Measurements from ENCODE around the gene CHST4. TPM values are rescaled to one million over a fixed set of nuclear protein-coding genes. Genes with fewer than 3 reads are reported as not detected.
"Not testable (repeated sequence)": the region's sequence is repeated elsewhere in the genome, so short reads cannot be mapped to it uniquely, and the experiment has no call there.

Gene CHST4
- total and polyA plus RNA-seq, 4 donors: 0.88 TPM; not detected in 3

DNA sequence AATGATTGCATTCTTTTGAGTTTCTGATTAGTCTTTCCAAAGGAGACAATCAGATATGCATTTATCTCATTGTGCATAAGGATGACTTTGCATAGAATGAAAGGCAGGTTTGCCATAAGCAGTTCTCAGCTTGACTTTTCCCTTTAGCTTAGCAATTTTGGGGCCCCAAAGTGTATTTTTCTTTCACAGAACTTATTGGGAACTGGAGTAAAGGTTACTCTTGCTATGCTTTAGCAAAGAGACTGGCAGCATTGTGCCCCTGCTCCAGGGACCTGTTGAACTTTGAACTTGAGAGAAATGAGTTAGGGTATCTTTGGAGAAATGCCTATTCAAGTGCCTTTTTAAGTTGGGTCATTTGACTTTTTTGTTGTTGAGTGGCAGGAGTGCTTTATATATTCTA lies 33.6 kb downstream of the CHST4 start:
- H3K36me3 ChIP-seq (ENCODE audit: control insufficient read depth in 1 of 2, insufficient read depth in 2 of 2, low read length in 1 of 2): no peaks in the 10 kb centered on the region
- H3K9me3 ChIP-seq (ENCODE audit: control insufficient read depth, low read length): peaks cover 2% of the 10 kb centered on the region
- H3K27ac ChIP-seq (ENCODE audit: low read depth in 1 of 2, low read length in 2 of 2): no peak overlapping the region
- DNase-seq (no peak), ATAC-seq (ENCODE audit: low FRiP score) (no peak)
- H3K27me3 ChIP-seq (ENCODE audit: control insufficient read depth in 1 of 2, insufficient read depth in 2 of 2, low read length in 1 of 2): no peaks in the 10 kb centered on the region
- intact Hi-C loops (cut with DNase I): no loop called here
- H3K4me1 ChIP-seq (ENCODE audit: control insufficient read depth in 1 of 2, insufficient read depth in 2 of 2, low read length in 2 of 2): no peaks in the 10 kb centered on the region
- no peak overlapping the region for H3K4me3 ChIP-seq (ENCODE audit: low read length in 2 of 2)

DNA sequence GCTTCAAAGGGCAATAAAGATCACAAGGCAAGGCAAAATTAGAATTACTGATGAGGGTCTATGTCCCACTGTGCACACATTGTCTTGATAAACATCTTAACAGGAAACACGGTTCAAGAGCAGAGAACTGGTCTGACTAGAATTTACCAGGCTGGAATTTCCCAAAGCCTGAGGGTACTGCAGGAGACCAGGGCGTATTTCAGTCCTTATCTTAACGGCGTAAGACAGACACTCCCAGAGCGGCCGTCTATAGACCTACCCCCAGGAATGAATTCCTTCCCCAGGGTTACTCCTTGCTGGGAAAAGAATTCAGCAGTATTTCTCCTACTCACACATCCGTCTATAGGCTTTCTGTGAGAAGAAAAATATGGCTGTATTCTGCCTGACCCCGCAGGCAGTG lies 35.7 kb downstream of the CHST4 start:
- intact Hi-C loops (cut with DNase I); H3K27ac ChIP-seq (ENCODE audit: low read depth in 1 of 2, low read length in 2 of 2); H3K36me3 ChIP-seq (ENCODE audit: control insufficient read depth in 1 of 2, insufficient read depth in 2 of 2, low read length in 1 of 2); H3K4me1 ChIP-seq (ENCODE audit: control insufficient read depth in 1 of 2, insufficient read depth in 2 of 2, low read length in 2 of 2); ATAC-seq (ENCODE audit: low FRiP score); DNase-seq; H3K4me3 ChIP-seq (ENCODE audit: low read length in 2 of 2); H3K27me3 ChIP-seq (ENCODE audit: control insufficient read depth in 1 of 2, insufficient read depth in 2 of 2, low read length in 1 of 2); H3K9me3 ChIP-seq (ENCODE audit: control insufficient read depth, low read length): not testable (repeated sequence)
- 84 to 86% methylated on average over 8 of the region's 8 CpGs for WGBS, 2 donors

GRCh38 chr16:71562552-71562951 lies 36.3 kb downstream of the CHST4 start:
- no peak for DNase-seq
- no peak overlapping the region for H3K27ac ChIP-seq (ENCODE audit: low read depth in 1 of 2, low read length in 2 of 2)
- no peaks in the 10 kb centered on the region for H3K4me1 ChIP-seq (ENCODE audit: control insufficient read depth in 1 of 2, insufficient read depth in 2 of 2, low read length in 2 of 2)
- H3K9me3 ChIP-seq (ENCODE audit: control insufficient read depth, low read length): peaks cover 2% of the 10 kb centered on the region
- H3K4me3 ChIP-seq (ENCODE audit: low read length in 2 of 2): no peak overlapping the region
- intact Hi-C loops (cut with DNase I): no loop called here
- no peaks in the 10 kb centered on the region for H3K36me3 ChIP-seq (ENCODE audit: control insufficient read depth in 1 of 2, insufficient read depth in 2 of 2, low read length in 1 of 2)
- H3K27me3 ChIP-seq (ENCODE audit: control insufficient read depth in 1 of 2, insufficient read depth in 2 of 2, low read length in 1 of 2): no peaks in the 10 kb centered on the region
- 96 to 100% methylated on average over 1 of the region's 1 CpG for WGBS, 2 donors
- no peak for ATAC-seq (ENCODE audit: low FRiP score)

DNA sequence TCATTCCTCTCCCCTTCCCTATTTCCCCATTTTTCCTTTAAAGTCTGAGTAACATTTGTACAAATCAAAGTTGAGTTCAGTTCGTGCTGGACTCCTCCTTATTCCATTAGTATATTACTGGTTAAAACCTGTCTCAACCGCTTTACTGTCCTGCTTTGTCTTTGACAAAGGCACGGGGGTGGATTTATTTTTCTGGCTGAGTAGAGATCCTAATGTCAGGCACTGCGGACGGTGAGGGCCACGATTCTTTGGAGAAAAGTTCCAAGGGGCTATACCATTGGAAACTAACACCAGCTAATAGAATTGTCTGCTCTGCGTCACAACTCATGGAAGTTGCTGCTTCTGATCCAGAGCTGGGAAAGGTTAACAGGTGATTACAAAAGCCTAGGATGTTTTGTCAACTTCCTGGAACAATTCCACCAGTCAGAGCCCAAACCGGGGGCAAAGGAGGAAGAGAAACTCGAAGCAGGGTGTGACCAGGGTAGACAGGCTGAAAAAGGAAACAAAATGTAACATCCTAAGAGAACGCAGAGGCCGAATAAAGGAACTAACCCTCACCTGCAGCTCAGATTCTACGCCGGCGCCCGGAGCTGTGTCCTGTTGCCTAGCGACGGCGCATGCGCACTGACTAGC lies 38.2 kb downstream of the CHST4 start:
- Histone ChIP-seq H3K27ac (ENCODE audit: low read depth in 1 of 2, low read length in 2 of 2) (no peak overlapping the region), H3K9me3 (ENCODE audit: control insufficient read depth, low read length) (peaks cover 2% of the 10 kb centered on the region), H3K36me3 (ENCODE audit: control insufficient read depth in 1 of 2, insufficient read depth in 2 of 2, low read length in 1 of 2) (no peaks in the 10 kb centered on the region), H3K4me1 (ENCODE audit: control insufficient read depth in 1 of 2, insufficient read depth in 2 of 2, low read length in 2 of 2) (no peaks in the 10 kb centered on the region), H3K27me3 (ENCODE audit: control insufficient read depth in 1 of 2, insufficient read depth in 2 of 2, low read length in 1 of 2) (no peaks in the 10 kb centered on the region), H3K4me3 (ENCODE audit: low read length in 2 of 2) (peak overlapping the region; percentile 38 to 62)
- WGBS, 2 donors: 7 to 8% methylated on average over 19 of the region's 19 CpGs
- intact Hi-C loops (cut with DNase I): no loop called here
- DNase-seq (peak in 1 of 2 donors; percentile 97), ATAC-seq (ENCODE audit: low FRiP score) (peak; percentile 94)

GRCh38 chr16:71565812-71566700 lies 39.8 kb downstream of the CHST4 start:
- Histone ChIP-seq H3K36me3 (ENCODE audit: control insufficient read depth in 1 of 2, insufficient read depth in 2 of 2, low read length in 1 of 2) (no peaks in the 10 kb centered on the region), H3K4me3 (ENCODE audit: low read length in 2 of 2) (no peak overlapping the region), H3K4me1 (ENCODE audit: control insufficient read depth in 1 of 2, insufficient read depth in 2 of 2, low read length in 2 of 2) (no peaks in the 10 kb centered on the region), H3K9me3 (ENCODE audit: control insufficient read depth, low read length) (peaks cover 2% of the 10 kb centered on the region), H3K27me3 (ENCODE audit: control insufficient read depth in 1 of 2, insufficient read depth in 2 of 2, low read length in 1 of 2) (no peaks in the 10 kb centered on the region), H3K27ac (ENCODE audit: low read depth in 1 of 2, low read length in 2 of 2) (no peak overlapping the region)
- 44 to 47% methylated on average over 9 of the region's 9 CpGs for WGBS, 2 donors
- intact Hi-C loops (cut with DNase I): no loop called here
- DNase-seq: no peak
- ATAC-seq (ENCODE audit: low FRiP score): no peak

DNA sequence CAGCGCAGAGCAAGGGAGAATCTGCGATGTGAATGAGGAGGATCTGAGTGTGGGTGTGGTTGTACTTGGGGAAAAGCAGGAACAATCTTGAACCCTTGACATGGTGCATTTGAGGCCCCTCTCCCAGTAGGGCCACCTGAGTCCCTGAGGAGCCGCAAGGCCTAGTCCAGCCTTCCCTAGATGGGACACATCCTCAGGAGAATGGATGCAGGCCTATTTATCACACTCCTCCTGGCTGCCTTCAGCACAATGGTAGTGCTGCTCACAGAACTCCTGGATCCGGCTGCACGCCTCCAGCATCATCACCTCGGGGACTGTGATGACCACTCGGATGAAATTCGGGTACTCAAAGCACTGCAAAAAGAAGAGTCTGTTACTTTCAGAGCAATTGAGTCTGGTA lies 41.7 kb downstream of the CHST4 start:
- intact Hi-C loops (cut with DNase I): no loop called here
- Histone ChIP-seq H3K27me3 (ENCODE audit: control insufficient read depth in 1 of 2, insufficient read depth in 2 of 2, low read length in 1 of 2) (no peaks in the 10 kb centered on the region), H3K9me3 (ENCODE audit: control insufficient read depth, low read length) (no peaks in the 10 kb centered on the region), H3K4me1 (ENCODE audit: control insufficient read depth in 1 of 2, insufficient read depth in 2 of 2, low read length in 2 of 2) (no peaks in the 10 kb centered on the region), H3K4me3 (ENCODE audit: low read length in 2 of 2) (no peak overlapping the region), H3K27ac (ENCODE audit: low read depth in 1 of 2, low read length in 2 of 2) (no peak overlapping the region), H3K36me3 (ENCODE audit: control insufficient read depth in 1 of 2, insufficient read depth in 2 of 2, low read length in 1 of 2) (no peaks in the 10 kb centered on the region)
- DNase-seq (no peak), ATAC-seq (ENCODE audit: low FRiP score) (no peak)
- WGBS, 2 donors: 92 to 94% methylated on average over 8 of the region's 8 CpGs

DNA sequence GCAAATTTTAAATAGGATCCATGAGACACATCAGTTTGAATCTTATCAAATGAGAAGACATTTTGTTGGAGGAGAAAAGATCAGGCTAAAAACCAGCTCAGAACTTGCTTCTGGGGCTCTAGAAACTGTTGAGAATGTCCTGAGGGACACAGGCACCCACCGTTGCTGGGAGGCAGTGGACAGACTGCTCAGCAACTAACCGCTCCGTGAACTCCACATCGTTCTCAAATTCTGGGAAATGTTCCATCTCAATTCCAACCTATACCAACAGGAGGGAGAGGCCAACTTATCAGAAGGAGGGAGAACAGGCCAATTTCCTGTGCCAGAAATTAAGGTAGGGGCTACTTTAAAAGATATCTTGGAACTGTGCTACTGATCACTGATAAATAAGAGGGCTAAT lies 42.3 kb downstream of the CHST4 start:
- WGBS, 2 donors: 4 to 5% methylated on average over 4 of the region's 4 CpGs
- ATAC-seq (ENCODE audit: low FRiP score): no peak
- Histone ChIP-seq H3K27me3 (ENCODE audit: control insufficient read depth in 1 of 2, insufficient read depth in 2 of 2, low read length in 1 of 2) (no peaks in the 10 kb centered on the region), H3K36me3 (ENCODE audit: control insufficient read depth in 1 of 2, insufficient read depth in 2 of 2, low read length in 1 of 2) (no peaks in the 10 kb centered on the region), H3K9me3 (ENCODE audit: control insufficient read depth, low read length) (no peaks in the 10 kb centered on the region), H3K27ac (ENCODE audit: low read depth in 1 of 2, low read length in 2 of 2) (no peak overlapping the region), H3K4me3 (ENCODE audit: low read length in 2 of 2) (no peak overlapping the region), H3K4me1 (ENCODE audit: control insufficient read depth in 1 of 2, insufficient read depth in 2 of 2, low read length in 2 of 2) (no peaks in the 10 kb centered on the region)
- no peak for DNase-seq
- intact Hi-C loops (cut with DNase I): no loop called here

DNA sequence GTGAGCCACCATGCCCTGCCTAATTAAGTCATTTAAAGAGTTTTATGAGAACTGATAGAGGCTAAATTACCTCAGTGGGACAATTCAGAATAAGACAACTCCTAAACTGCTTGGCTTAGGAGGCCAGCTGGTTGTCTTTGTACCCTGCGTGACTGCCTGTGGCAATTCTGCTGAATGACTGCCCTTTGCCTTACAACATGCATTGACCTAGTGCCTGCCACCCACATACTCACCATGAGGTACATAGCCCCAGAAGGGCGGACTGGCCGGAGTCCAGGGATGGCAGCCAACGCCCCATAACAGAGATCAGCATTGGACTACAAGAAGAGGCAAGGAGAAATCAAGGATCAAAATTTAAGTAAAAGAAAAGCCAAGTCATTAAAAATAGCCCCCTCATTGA lies 43.4 kb downstream of the CHST4 start:
- H3K9me3 ChIP-seq (ENCODE audit: control insufficient read depth, low read length): no peaks in the 10 kb centered on the region
- H3K36me3 ChIP-seq (ENCODE audit: control insufficient read depth in 1 of 2, insufficient read depth in 2 of 2, low read length in 1 of 2): no peaks in the 10 kb centered on the region
- H3K27ac ChIP-seq (ENCODE audit: low read depth in 1 of 2, low read length in 2 of 2): no peak overlapping the region
- 85 to 87% methylated on average over 4 of the region's 4 CpGs for WGBS, 2 donors
- H3K4me1 ChIP-seq (ENCODE audit: control insufficient read depth in 1 of 2, insufficient read depth in 2 of 2, low read length in 2 of 2): no peaks in the 10 kb centered on the region
- no peak for DNase-seq
- ATAC-seq (ENCODE audit: low FRiP score): no peak
- no peak overlapping the region for H3K4me3 ChIP-seq (ENCODE audit: low read length in 2 of 2)
- H3K27me3 ChIP-seq (ENCODE audit: control insufficient read depth in 1 of 2, insufficient read depth in 2 of 2, low read length in 1 of 2): no peaks in the 10 kb centered on the region
- intact Hi-C loops (cut with DNase I): no loop called here

DNA sequence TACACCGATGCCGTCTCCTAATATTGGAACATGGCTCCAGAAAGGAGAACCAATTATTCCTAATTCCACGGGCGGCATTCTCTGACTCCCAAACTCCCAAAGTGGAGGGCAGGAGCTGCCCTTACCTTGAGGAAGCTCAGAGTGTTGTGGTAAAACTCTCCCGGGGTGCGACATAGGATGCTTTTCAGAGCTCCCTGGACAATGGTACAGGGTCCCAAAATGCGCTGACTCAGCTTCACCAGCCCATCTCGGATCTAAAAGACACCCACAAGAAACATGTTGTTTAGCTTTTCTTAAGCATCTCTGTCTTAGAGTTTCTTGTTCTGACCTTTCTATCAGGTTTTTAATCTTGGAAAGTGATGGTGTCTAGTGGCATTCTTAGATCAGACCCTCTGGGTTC lies 43.9 kb downstream of the CHST4 start:
- Histone ChIP-seq H3K4me1 (ENCODE audit: control insufficient read depth in 1 of 2, insufficient read depth in 2 of 2, low read length in 2 of 2) (no peaks in the 10 kb centered on the region), H3K27me3 (ENCODE audit: control insufficient read depth in 1 of 2, insufficient read depth in 2 of 2, low read length in 1 of 2) (no peaks in the 10 kb centered on the region), H3K4me3 (ENCODE audit: low read length in 2 of 2) (no peak overlapping the region), H3K9me3 (ENCODE audit: control insufficient read depth, low read length) (no peaks in the 10 kb centered on the region), H3K36me3 (ENCODE audit: control insufficient read depth in 1 of 2, insufficient read depth in 2 of 2, low read length in 1 of 2) (no peaks in the 10 kb centered on the region), H3K27ac (ENCODE audit: low read depth in 1 of 2, low read length in 2 of 2) (no peak overlapping the region)
- DNase-seq (no peak), ATAC-seq (ENCODE audit: low FRiP score) (no peak)
- WGBS, 2 donors: 93 to 94% methylated on average over 8 of the region's 8 CpGs
- intact Hi-C loops (cut with DNase I): no loop called here

Measured in aorta (tissue), 5 donors.